Uterus (tissue), 2 donors: ENCODE data around the gene AP2M1.

Experiments used
- CTCF ChIP-seq, 4 experiments: fragments of 200-600 bp in 2 of 4; fragments of 450-650 bp in 2 of 4; sonication (generic) in 2 of 4; IDR thresholded peaks; one replicate each; pipeline ENCODE4 v1.5.1; 2016 to 2019; ENCODE audit warnings: antibody characterized with exemption in 4 of 4, mild to moderate bottlenecking in 2 of 4, moderate library complexity in 1 of 4
- POLR2A ChIP-seq, 2 donors: fragments of 450-650 bp; IDR thresholded peaks; one replicate each; pipeline ENCODE4 v1.6.1; 2016; ENCODE audit warnings: antibody characterized with exemption in 2 of 2, mild to moderate bottlenecking in 1 of 2, moderate library complexity in 1 of 2

DNA sequence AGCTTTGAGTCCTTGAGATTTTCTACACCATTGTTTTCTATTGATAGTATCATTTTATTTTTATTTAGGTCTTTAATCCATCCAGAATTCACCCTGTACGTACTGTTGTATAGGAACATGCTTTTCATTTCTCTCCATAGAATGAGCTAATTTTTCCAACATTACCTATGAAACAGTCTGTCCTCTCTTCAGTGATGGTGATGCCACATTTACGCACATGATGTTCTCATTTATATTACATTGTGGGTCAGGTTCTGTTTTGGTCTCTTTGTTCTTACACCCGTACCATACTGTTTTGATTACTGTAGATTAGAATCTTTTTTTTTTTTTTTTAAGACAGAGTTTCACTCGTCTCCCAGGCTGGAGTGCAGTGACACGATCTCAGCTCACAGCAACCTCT is 37.1 kb downstream of the AP2M1 start:
- TF ChIP-seq CTCF (IDR thresholded peaks at IDR 0.05), result no peak
- no peak for TF ChIP-seq POLR2A (IDR thresholded peaks at IDR 0.05)
